ENCODE measurements around the gene DLG2. TPM values are rescaled to one million over a fixed set of nuclear protein-coding genes. Genes with fewer than 3 reads are reported as not detected.

Gene DLG2
- polyA plus RNA-seq = 393 and 404 TPM in 2 replicates

GRCh38 chr11:85627332-85627997 is at the start of gene DLG2:
Gene DLG2, minus strand, starts transcription at chr11:85627344.

GRCh38 chr11:85664615-85665481 is 37.7 kb upstream of the DLG2 start, which contains the start of gene CREBZF:
Gene CREBZF, minus strand, starts transcription at chr11:85665129. Its CDS starts 254 bp downstream, at chr11:85664875.

DNA sequence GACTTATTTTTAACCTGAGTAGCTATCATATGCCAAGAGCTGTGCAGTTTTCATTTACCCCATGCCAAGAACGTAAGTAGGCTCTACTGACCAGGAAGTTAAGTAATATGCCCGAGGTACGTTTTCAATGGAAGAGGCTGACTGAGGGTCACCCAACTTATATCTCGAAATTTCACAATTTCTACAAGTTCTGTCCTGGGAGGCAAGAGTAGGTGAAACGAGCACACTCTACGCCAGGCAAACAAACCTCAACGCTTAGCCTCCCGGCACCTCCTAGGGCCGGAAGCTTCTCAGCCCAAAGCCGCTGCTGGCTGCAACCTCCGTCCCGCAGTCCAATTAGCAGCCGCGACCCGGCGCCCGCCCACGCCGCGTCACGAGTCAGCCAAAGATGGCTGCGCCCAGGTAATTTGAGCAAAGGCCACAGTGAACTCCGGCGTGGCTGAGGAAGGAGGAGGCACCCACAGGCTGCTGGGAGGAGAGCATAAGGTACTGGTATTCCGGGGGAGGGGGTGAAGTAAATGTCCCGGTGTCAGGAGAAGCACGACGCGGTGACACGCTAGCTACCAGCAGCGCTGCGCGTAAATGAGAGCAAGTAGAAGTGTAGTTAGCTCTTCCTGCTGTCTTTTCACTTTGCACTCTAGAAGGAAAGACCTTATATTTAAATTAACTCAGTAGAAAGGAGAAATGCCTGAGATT is 20.6 kb upstream of the DLG2 start, which contains the start of gene TMEM126A:
Gene TMEM126A, plus strand, starts transcription at position 364 of the 696 bp plus-strand sequence. CDS start 2,289 bp downstream, outside the sequence.

GRCh38 chr11:85627998-85628770 is 1.0 kb upstream of the DLG2 start, which contains the start of gene TMEM126B:
Gene TMEM126B, plus strand, starts transcription at chr11:85628593. Its CDS starts 15 bp downstream, at chr11:85628608.

Other genes with a start within 250 kb of the DLG2 start
- 437 and 497 TPM in 2 replicates for gene TMEM126B, start 1.2 kb upstream of the DLG2 start, polyA plus RNA-seq
- gene TMEM126A, start 20.6 kb upstream of the DLG2 start, polyA plus RNA-seq = 199 and 241 TPM in 2 replicates
- 24.6 and 32.0 TPM in 2 replicates for gene CREBZF, start 37.8 kb upstream of the DLG2 start, polyA plus RNA-seq
- not detected in 2 replicates for gene CCDC89, start 58.9 kb upstream of the DLG2 start, polyA plus RNA-seq
- gene SYTL2, start 183.8 kb upstream of the DLG2 start, polyA plus RNA-seq = 6.2 and 16.7 TPM in 2 replicates
- gene CCDC83, start 228.0 kb upstream of the DLG2 start, polyA plus RNA-seq = not detected in 2 replicates